Anterior cingulate cortex (tissue), 58 donors: Measurements from ENCODE around the gene TAF11L3.
"Not testable (repeated sequence)": the region's sequence is repeated elsewhere in the genome, so short reads cannot be mapped to it uniquely, and the experiment has no call there.

Experiments used
- DNase-seq, 58 donors: peaks; one replicate each; lab custom pipeline; 2025; lab: John Stamatoyannopoulos, UW

The TAF11L3 gene

GRCh38 chr5:17518067-17518466 lies at the start of gene TAF11L3:
TSS of gene TAF11L3 (plus strand) at chr5:17518367.
- DNase-seq = not testable (repeated sequence)

GRCh38 chr5:17470064-17470463 lies 48.1 kb upstream of the TAF11L3 start:
- no peak for DNase-seq

GRCh38 chr5:17475064-17475463 lies 43.1 kb upstream of the TAF11L3 start:
- not testable (repeated sequence) for DNase-seq

GRCh38 chr5:17477043-17477442 lies 41.1 kb upstream of the TAF11L3 start:
- DNase-seq = no peak

- no peak for DNase-seq
Observed at GRCh38 chr5:17477573-17478265, 40.4 kb upstream of the TAF11L3 start.

GRCh38 chr5:17481378-17481777 lies 36.8 kb upstream of the TAF11L3 start:
- DNase-seq = no peak

- no peak for DNase-seq
Observed at GRCh38 chr5:17482790-17483189, 35.4 kb upstream of the TAF11L3 start.

GRCh38 chr5:17486464-17487173 lies 31.5 kb upstream of the TAF11L3 start:
- not testable (repeated sequence) for DNase-seq

GRCh38 chr5:17487174-17487512 lies 31.0 kb upstream of the TAF11L3 start:
- DNase-seq = no peak

- DNase-seq = not testable (repeated sequence)
Observed at GRCh38 chr5:17491257-17491656, 26.9 kb upstream of the TAF11L3 start.

GRCh38 chr5:17492770-17493169 lies 25.4 kb upstream of the TAF11L3 start:
- no peak for DNase-seq

GRCh38 chr5:17497446-17497845 lies 20.7 kb upstream of the TAF11L3 start:
- DNase-seq = no peak

- not testable (repeated sequence) for DNase-seq
Observed at GRCh38 chr5:17497931-17498330, 20.2 kb upstream of the TAF11L3 start, which contains the start of gene TAF11L2. TSS of gene TAF11L2 (plus strand) at chr5:17498231.

GRCh38 chr5:17511775-17512325 lies 6.3 kb upstream of the TAF11L3 start:
- no peak for DNase-seq

GRCh38 chr5:17517526-17517925 lies 641 bp upstream of the TAF11L3 start:
- DNase-seq = not testable (repeated sequence)

- not testable (repeated sequence) for DNase-seq
Observed at GRCh38 chr5:17519508-17519907, 1.3 kb downstream of the TAF11L3 start.

- not testable (repeated sequence) for DNase-seq
Observed at GRCh38 chr5:17521501-17521900, 3.3 kb downstream of the TAF11L3 start, which contains the start of gene TAF11L4. TSS of gene TAF11L4 (plus strand) at chr5:17521801.

GRCh38 chr5:17524935-17525334 lies 6.8 kb downstream of the TAF11L3 start, which contains the start of gene TAF11L5:
TSS of gene TAF11L5 (plus strand) at chr5:17525235.
- not testable (repeated sequence) for DNase-seq

- DNase-seq = not testable (repeated sequence)
Observed at GRCh38 chr5:17526504-17526903, 8.3 kb downstream of the TAF11L3 start.

- DNase-seq = not testable (repeated sequence)
Observed at GRCh38 chr5:17528369-17528768, 10.2 kb downstream of the TAF11L3 start, which contains the start of gene TAF11L6. TSS of gene TAF11L6 (plus strand) at chr5:17528669.
